Muscle of back (tissue), 10 donors: ENCODE data around the gene TCEAL9. TPM values are rescaled to one million over a fixed set of nuclear protein-coding genes. Genes with fewer than 3 reads are reported as not detected.

ENCODE experiments used
- polyA plus RNA-seq, 10 donors: library from polyadenylated mRNA; unstranded; fragments of 120-200 nt; gene quantifications; one replicate each; pipeline ENCODE4 v1.2.1, GENCODE V29; 2013; ENCODE audit not compliant: insufficient read length in 10 of 10

TCEAL9 gene
- polyA plus RNA-seq, 10 donors, result 141 to 198 (median 159) TPM

Other genes starting within 250 kb of the TCEAL9 start
- gene BEX4, start 141.4 kb upstream of the TCEAL9 start, polyA plus RNA-seq, result 10 to 100 TPM; 32.2 to 56.7 (median 43.1) TPM
- 100 to 1,000 TPM; 103 to 134 (median 118) TPM for gene TCEAL8, start 101.4 kb upstream of the TCEAL9 start, polyA plus RNA-seq
- gene TCEAL5, start 79.8 kb upstream of the TCEAL9 start, polyA plus RNA-seq, result 1 to 10 TPM; 4.9 to 9.0 (median 6.6) TPM
- 10 to 100 TPM; 24.7 to 42.0 (median 34.0) TPM for gene BEX2, start 45.5 kb upstream of the TCEAL9 start, polyA plus RNA-seq
- 100 to 1,000 TPM; 163 to 576 (median 330) TPM for gene TCEAL7, start 26.3 kb upstream of the TCEAL9 start, polyA plus RNA-seq
- 100 to 1,000 TPM; 117 to 242 (median 160) TPM for gene BEX3, start 20.0 kb downstream of the TCEAL9 start, polyA plus RNA-seq
- gene RAB40A, start 163.0 kb downstream of the TCEAL9 start, polyA plus RNA-seq, result 1 to 10 TPM in 3 of 10 donors, under 1 TPM in 7; 0.54 to 2.2 (median 0.77) TPM
- 100 to 1,000 TPM in 2 of 10 donors, 10 to 100 TPM in 8; 75.0 to 110 (median 87.5) TPM for gene TCEAL4, start 229.0 kb downstream of the TCEAL9 start, polyA plus RNA-seq